ENCODE data around the gene LRRC8B.

The LRRC8B gene

DNA sequence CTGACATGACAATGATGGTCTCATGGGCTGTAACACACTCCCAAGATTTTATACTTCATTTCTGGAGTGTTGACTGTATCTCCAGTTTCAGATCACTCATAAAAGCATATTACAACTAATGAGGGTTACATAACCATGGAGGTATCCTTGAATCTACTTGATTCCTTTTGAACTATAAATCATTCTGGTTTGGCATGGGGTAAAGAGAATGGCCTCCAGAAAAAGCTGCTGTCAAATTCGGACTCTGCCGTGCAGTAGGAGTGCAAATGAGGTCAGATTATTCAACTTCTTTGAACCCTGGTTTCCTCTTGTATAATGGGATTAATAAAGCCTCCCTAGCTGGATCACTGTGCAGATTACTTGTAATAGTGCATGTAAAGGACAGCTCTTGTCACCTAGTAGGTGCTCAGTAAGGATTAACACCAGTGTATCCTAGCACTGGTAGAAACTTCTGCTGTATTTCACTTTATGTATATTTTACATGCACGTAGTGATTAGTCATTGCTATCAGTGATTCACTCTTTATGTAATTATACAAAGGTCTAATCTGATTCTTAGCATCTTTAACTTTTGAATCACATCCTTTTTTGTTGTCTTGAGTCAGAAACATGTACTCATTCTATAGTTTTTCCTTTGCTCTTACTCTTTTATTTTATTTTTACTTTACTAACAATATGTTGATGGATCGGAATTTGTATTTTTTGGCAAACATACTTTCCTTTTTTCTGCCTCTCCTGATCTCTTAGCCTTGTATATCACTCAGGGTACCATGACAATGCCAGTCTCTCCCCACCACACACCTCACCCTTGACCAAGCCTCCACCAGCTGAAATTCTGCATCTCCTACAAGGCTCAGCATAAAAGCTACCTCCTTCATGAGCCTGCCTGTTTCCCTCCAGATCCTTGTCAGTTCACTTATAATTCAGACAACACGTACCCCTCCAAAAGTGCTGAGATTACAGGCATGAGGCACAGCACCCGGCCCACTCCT lies 111.5 kb downstream of the LRRC8B start:
- peak; percentile 72 for DNase-seq

DNA sequence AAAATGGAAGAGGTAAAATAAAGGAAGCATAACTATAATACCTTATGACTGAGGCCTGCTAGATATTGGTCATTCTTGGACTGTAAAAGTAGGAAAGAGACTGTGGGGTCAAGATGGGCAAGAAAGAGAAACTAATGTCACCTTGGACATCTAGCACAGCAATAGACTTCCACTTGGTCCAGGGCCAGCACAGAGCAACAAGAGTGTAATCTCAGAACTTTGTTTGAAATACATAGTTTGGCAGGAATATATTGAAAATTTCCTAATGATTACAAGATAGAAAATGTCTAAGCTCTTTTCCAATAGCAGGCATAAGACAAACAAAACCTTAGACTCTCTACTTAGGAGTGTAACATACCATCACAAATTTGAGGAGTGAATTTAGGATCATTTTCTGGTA lies 112.9 kb downstream of the LRRC8B start:
- no peak for DNase-seq

GRCh38 chr1:89640440-89640839 lies 115.8 kb downstream of the LRRC8B start:
- no peak for DNase-seq

DNA sequence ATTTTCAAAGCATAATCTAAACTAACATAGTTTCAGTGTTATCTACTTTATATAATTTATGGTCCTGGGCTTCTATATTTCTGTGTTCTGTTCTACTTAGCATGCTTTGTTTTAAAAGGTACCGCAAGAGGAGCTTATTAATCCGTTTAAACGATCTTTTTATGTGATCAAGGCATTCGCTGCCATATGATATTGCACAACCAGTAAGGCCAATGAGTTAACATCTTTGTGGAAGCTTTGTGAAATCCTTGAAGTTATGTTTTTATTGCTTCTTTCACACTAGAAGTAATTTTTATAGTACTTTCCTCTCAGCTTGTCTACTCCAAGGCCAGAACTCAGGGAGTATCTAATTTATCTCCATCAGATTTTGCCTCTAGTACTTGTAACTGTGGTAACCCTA lies 117.2 kb downstream of the LRRC8B start:
- no peak for DNase-seq

GRCh38 chr1:89643577-89643976 lies 118.9 kb downstream of the LRRC8B start:
- no peak for DNase-seq

DNA sequence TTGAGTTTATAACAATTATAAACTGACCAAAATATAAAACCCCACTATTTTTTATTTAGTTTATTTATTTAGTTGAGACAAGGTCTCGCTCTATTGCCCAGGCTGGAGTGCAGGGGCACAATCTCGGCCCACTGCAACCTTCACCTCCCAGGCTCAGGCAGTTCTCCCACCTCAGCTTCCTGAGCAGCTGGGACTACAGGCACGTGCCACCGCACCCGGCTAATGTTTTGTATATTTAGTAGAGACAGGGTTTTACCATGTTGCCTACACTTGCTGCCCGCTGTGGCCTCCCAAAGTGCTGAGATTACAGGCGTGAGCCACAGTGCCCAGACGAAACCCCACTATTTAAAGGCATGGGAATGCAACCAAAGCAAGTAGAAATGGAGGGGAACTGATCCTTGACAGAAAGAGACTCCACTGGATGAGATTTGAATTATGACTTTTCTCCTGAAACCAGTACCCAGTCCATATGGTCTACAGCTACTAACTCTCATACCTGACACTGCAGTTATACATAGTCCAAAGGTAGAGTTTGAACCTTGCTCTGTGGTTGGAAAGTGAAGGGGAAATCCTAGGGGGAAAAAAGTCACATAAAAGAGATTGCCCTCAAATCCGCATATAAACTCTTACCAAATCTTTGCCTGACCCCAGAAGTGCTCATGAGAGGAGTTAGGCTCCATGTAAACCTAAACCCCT lies 119.6 kb downstream of the LRRC8B start:
- DNase-seq, result no peak

DNA sequence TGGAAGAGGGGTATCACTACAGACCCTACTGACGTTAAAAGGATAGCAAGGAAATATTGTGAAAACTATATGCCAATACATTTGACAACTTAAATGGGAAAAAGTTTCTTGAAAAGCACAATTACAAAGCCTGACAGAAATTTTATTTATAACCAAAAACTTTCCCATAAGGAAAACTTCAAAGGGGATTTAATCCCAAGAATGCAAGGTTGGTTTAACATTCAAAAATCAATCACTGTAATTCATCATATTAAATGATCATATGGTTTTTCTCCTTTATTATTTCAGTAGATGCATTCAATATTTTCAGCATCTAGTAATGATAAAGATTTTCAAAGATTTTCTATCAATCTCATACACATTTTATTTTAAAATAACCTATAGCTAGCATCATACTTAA lies 121.6 kb downstream of the LRRC8B start:
- DNase-seq, result no peak

Measured in fibroblast of skin of abdomen (primary cell).